Bronchial epithelial cell (primary cell): Measurements from ENCODE around the gene MTFMT. TPM values are rescaled to one million over a fixed set of nuclear protein-coding genes. Genes with fewer than 3 reads are reported as not detected.
"Not testable (repeated sequence)": the region's sequence is repeated elsewhere in the genome, so short reads cannot be mapped to it uniquely, and the experiment has no call there.

Experiments
- DNase-seq: peaks from one replicate; pipeline ENCODE4 v3.0.0-alpha.2; 2010; ENCODE audit warnings: low read depth
- FAIRE-seq: peaks from 2 replicates; lab custom pipeline; 2011; peaks lifted over from hg19 to GRCh38; lab: Jason Lieb, UNC
- H3K27me3 ChIP-seq: 2 replicates; pipeline ENCODE4 v1.5.1; 2011; ENCODE audit warnings: low read length; ENCODE audit not compliant: control insufficient read depth, insufficient read depth
- H3K36me3 ChIP-seq: 2 replicates; pipeline ENCODE4 v1.5.1; 2011; ENCODE audit warnings: low read length; ENCODE audit not compliant: control insufficient read depth, insufficient read depth
- H3K4me3 ChIP-seq: 2 replicates; pipeline ENCODE4 v1.5.1; 2011; ENCODE audit warnings: mild to moderate bottlenecking, low read depth, low read length, control low read depth
- CTCF ChIP-seq: IDR thresholded peaks from 2 replicates; pipeline ENCODE4 v1.5.1; 2011; ENCODE audit warnings: mild to moderate bottlenecking, moderate library complexity, low read length, control low read depth, inconsistent platforms; ENCODE audit not compliant: insufficient read depth, severe bottlenecking
- total RNA-seq: library from RNA; depleted of rRNA; stranded (reverse); fragments of >200 nt; gene quantifications from 2 replicates; pipeline ENCODE4 v1.2.1, GENCODE V29; 2014

The MTFMT gene
- 10.4 and 17.4 TPM in 2 replicates for total RNA-seq

- Histone ChIP-seq H3K36me3 (no peaks in the 10 kb centered on the region), H3K4me3 (peak within 1 kb of the TSS; percentile 91), H3K27me3 (no peaks in the 10 kb centered on the region)
- DNase-seq (peak; percentile 66), FAIRE-seq (no peak)
- peak; percentile 13 for TF ChIP-seq CTCF
Observed at GRCh38 chr15:65028921-65029735, at the start of gene MTFMT. Gene MTFMT, minus strand, starts transcription at chr15:65029639. Its CDS starts 26 bp downstream, at chr15:65029613.

GRCh38 chr15:65077981-65078352 lies 48.5 kb upstream of the MTFMT start:
- TF ChIP-seq CTCF, result peak; percentile 78
- Histone ChIP-seq H3K4me3 (no peak overlapping the region), H3K36me3 (no peaks in the 10 kb centered on the region), H3K27me3 (no peaks in the 10 kb centered on the region)
- FAIRE-seq (no peak), DNase-seq (peak; percentile 26)

GRCh38 chr15:65077291-65077980 lies 48.0 kb upstream of the MTFMT start:
- Histone ChIP-seq H3K36me3 (no peaks in the 10 kb centered on the region), H3K27me3 (no peaks in the 10 kb centered on the region), H3K4me3 (no peak overlapping the region)
- DNase-seq, result no peak
- no peak for FAIRE-seq
- no peak for TF ChIP-seq CTCF

- H3K36me3 ChIP-seq, result no peaks in the 10 kb centered on the region
- no peak for DNase-seq
- H3K4me3 ChIP-seq, result no peak within 1 kb of the TSS
- H3K27me3 ChIP-seq, result no peaks in the 10 kb centered on the region
- no peak for FAIRE-seq
- TF ChIP-seq CTCF, result no peak
Observed at GRCh38 chr15:65076486-65077290, 47.2 kb upstream of the MTFMT start, which contains the start of gene KBTBD13. Gene KBTBD13, plus strand, starts transcription at chr15:65076746. Its CDS starts 70 bp downstream, at chr15:65076816.

GRCh38 chr15:65075607-65076395 lies 46.4 kb upstream of the MTFMT start:
- not testable (repeated sequence) for DNase-seq, H3K36me3 ChIP-seq, FAIRE-seq, H3K4me3 ChIP-seq, H3K27me3 ChIP-seq

GRCh38 chr15:65074946-65075345 lies 45.5 kb upstream of the MTFMT start:
- not testable (repeated sequence) for H3K36me3 ChIP-seq, H3K27me3 ChIP-seq, H3K4me3 ChIP-seq, FAIRE-seq, DNase-seq
